C1 segment of cervical spinal cord (tissue), 14 donors: Measurements from ENCODE around the gene PLCL2.

Experiments used
- DNase-seq, 14 donors: peaks; one replicate each; lab custom pipeline; 2025; lab: John Stamatoyannopoulos, UW

Gene PLCL2

DNA sequence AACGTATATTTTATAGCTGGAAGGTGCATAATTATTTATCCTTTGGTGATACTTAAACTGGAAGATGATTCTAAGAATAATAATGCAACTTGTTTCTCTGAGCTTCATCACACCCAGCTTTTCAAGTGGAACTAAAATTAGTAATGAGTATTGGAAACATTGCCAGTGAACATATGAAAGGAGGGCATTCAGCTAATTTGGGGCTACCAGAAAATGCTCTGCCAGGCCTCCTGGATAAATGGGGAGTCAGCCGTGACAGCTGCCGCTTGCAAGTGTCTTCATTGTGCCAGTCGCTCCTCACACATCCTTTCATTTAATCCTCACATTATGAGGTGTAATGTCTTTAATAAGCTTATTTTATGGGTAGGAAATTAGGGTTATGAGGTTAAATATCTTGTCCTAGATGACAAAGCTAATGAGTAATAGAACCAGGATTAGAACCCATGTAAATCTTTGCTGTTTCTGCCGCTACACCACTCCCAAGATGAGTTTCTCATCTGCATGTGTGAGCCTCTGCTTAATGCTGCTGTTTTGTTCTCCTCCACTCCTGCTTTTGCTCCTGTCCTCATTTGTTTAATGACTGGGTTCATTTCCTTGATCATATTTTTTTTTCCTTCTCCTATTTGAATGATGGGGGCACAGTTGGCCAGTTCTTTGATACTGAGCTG lies 155.7 kb downstream of the PLCL2 start:
- DNase-seq: peak in 1 of 14 donors; percentile 92

DNA sequence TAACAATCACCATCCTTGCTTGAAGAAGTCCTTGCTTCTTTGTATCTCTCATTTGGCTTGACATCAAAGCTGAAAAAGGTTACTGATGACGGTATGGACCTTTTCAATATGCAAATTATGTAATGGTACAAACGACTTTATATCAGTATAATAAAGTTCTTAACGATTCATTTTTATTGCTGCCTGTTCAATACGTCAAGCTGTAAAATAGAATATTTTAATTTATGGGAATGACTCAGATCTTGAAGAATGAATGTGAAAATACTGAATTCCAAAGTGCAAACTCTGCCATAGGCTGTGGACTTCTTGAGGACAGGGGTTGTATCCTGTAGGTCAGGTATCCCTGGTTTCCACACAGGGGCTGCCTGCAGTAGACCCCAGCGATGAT lies 156.2 kb downstream of the PLCL2 start:
- no peak for DNase-seq

DNA sequence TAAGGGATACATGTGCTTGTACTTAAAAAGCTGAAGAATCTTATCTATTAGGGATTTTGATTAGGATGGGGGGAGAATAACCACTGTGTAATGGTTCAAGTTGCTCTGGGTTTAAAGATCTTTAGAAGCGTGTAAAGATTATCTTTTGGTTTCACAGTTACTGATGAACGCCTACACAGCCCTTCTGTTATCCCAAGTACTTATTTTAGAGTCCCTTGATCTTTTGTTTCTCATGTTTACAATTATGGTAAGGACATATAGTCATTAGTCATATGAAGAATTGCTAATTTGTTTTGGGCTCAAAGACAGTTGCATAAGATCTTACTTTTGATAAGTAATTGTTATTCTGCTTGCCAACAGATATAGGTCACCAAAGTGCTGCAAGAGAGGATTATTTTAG lies 160.1 kb downstream of the PLCL2 start:
- DNase-seq: no peak

DNA sequence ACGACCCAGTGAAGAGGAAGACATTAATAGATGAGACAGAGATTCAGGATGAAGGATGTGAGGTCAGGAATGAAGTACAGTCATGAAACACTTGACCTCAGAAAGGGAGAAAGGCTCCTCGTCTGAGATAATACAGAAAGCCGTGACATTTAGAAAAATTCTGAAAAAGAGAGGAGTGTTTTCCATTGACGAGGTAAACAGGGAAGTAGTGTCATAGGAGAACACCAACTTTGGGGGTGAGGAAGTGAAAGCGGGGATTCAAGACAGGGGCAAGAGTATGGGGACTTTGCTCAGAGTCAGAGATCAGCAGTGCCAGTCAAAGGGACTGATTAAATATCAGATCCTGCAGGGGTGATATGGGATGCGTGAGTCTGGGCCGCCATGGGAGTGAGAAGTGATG lies 160.9 kb downstream of the PLCL2 start:
- no peak for DNase-seq

DNA sequence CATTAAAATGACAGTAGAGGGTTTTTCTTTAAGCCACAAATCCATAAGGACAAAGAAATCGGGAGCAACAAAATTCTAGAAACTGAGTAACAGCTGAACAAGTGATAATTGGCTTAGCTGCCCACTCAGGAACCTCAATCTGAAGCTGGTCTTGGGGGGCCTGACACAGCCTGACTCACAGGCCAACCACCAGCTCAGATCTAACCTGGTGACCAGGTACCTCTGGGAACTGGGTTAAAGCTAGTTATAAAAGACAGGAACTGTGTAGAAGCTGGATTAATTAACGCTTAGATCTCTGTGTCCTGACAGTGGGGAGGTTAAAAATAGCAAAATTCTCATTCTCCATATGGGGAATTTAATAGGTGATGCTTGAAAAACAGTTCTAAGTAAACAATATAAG lies 161.9 kb downstream of the PLCL2 start:
- no peak for DNase-seq

DNA sequence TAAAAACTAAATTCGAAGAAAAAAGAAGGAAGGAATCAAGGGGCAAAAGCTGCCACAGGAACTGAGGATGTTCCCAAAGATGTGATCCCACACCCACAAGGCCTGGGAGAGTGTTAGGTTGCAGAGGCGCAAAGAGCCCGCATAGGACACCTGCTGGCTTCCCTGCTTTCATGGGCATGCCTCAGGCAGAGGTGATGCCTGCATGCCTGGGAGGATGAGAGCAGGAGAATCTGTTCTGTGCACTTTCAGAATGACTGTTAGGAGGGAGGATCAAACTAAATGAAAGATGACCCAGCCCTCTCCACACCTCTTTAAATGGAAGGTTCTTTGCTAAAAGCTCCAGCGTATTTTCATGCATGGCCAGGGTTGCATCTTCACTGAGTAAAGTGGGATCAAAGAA lies 162.4 kb downstream of the PLCL2 start:
- no peak for DNase-seq

DNA sequence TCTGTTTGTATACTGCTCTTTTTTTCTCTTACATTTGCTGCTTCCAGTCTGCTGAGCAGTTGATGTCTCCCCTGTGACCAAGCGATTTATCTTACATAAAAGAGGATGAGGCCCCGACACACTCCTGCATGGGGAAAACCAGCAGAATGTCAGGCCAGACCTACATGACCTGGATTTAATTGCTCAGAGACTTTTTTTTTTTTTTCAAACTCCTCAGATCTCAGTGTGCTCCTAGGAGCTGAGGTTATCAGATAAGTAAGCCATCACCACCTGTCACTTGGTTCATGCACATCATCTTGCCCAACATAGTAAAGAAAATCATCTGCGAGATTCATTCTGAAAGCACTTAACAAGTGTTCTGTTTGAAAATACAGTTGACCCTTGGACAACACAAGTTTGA lies 163.1 kb downstream of the PLCL2 start:
- no peak for DNase-seq

DNA sequence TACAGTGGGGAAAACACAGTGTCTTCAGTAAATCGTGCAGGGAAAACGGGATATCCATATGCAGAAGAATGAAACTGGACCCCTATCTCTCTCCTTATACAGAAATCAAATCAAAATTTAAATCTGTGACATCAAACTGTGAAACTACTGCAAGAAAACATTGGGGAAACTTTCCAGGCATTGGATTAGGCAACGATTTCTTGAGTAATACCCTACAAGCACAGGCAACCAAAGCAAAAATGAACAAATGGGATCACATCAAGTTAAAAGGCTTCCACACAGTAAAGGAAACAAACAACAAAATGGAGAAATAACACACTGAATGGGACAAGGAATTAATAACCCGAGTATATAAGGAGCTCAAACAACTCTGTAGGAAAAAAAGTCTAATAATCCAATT lies 165.3 kb downstream of the PLCL2 start:
- DNase-seq: no peak

DNA sequence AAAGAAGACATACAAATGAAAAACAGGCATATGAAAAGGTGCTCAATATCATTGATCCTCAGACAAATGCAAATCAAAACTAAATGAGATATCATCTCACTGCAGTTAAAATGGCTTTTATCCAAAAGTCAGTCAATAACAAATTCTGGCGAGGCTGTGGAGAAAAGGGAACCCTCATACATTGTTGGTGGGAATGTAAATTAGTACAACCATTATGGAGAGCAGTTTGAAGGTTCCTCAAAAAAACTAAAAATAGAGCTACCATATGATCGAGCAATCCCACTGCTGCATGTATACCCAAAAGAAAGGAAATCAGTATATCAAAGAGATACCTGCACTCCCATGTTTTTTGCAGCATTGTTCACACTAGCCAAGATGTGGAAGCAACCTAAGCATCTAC lies 165.8 kb downstream of the PLCL2 start:
- no peak for DNase-seq

DNA sequence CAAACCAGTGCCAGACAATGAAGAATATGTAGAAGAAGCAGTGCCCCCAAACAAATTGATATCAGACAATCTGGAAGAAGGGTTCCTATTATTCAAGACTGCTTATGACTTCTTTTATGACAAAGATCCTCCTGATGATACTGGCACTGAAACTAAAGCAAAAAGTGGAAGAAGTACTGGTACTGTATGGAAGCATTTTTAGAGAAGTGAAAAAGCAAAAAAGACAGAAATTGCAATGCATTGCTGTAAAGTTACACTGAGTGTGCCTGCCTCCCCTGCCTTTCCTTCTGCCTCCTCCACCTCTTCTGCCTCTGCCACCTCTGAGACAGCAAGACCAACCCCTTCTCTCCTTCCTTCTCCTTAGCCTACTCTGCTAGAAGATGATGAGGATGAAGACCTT lies 167.6 kb downstream of the PLCL2 start:
- no peak for DNase-seq

DNA sequence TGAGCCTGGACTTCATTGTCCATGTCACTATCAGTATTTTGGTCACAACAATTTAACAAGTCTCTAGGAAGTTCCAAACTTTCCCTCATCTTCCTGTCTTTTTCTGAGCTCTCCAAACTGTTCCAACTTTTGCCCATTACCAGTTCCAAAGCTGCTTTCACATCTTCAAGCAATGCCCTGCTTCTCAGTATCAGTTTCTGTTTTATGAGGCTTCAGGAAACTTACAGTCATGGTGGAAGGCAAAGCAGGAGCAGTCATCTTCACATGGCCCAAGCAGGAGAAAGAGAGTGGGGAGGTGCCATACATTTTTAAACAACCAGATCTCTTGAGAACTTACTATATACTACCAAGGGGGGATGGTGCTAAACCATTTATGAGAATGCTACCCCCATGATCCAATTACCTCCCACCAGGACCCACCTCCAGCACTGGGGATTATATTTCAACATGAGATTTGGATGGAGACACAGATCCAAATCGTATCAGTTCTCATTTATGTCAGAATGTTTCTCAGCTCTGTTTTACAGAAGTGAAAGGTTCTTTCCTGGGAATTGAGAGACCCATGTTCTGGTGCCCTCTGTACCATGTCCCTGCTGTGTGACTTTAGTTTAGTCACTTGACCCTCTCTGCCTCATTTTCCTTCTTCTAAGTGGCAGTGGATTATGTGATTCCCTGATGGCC lies 169.7 kb downstream of the PLCL2 start:
- DNase-seq: no peak

DNA sequence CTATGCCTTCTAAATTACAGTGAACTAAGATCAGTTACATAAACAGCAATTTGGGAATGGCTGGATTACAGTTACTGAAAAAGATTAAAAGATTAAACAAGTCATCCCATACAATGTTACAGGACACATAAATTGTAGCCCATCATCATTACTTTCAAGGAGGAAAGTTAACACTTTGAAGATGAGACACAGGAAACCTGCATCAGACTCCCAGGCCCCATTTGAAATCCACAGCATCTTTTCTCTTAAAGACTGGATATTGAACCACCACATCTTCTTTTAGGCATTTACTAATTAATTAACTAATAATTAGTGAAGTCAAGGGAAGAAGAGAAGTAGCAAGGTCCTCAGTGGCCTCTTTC lies 170.2 kb downstream of the PLCL2 start:
- DNase-seq: no peak

DNA sequence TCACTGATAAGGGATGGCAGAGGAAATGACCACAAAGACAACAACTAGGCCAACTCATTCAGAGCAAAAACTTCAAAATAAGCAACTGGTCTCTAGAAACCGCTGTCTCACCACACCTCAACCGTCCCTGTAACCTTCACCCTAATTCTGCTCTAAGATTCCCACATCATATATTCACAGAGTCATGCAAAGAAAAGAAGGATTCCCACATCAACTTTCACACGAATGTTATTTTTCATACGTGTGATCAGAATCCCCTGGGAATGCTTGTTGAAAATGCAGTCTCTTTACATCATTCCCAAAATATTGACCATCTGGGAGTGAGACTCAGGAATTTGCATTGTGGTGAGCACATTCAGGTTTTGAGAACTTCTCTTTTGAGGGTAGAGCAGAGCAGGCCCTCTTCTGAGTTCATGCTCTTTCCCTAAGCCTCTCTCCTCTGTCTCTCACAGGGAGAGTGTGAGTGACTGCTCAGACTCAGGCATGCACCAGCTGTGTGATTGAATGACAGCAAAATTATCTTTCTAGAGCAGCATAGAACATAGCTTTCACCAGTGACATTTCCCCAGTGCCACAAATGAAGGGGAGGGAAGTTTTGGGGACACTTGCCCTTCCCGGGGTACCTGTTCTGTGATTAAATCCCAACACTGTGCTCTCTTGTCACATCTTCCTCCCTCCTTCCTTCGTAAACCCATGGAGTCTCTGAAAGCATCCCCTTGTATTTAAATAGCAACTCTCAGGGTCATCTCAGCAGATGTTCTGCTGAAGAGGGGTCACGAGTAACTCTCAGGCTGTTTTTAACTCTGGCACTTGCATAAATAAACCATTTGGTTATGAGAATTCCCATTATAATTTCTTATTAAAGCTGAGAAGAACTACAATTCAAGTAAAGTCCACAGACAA lies 170.9 kb downstream of the PLCL2 start:
- DNase-seq: no peak

DNA sequence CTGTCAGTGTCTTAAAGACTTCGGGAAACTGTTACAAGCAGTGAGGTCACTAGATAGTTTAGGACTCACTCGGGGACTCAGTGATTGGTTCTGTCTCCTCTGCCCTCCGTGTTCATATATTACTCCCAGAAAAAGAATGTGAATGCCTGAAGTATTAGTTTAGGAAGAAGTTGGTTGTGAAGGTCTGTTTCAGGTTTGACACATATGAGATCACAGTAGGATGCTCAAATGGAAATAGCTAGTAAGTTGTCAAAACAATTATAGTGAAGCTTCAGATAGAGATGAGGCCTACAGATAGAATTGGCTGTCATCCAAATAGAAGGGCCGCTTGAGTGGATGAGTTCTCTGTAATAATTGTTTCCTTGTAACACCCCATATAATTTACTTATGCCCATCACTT lies 172.6 kb downstream of the PLCL2 start:
- DNase-seq: peak in 1 of 14 donors; percentile 57

DNA sequence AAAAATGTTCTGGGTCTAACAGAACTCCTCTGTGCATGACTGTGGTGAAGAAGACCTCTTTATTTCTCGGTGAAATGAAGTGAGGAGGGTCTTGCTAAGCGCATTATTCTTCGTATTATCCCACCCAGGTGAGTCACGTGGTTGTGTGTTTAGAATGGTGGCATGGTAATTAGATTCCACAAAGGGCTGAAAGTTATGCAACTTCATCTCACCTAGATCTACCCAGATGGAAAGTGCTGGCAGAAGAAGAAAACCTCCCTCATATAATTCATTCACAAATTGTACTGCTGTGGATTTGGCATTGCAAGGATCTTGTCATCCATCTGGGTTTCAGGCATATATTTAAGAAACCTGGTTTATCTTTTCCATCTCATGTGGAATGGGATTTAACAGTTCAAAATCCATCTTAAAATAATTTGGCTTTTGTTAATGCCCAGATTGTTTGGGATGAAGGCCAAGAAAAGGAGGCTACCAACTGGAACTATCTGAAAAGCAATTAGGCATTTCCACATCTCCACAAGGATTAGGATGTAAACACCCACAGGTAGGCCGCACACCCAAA lies 175.3 kb downstream of the PLCL2 start:
- peak in 1 of 14 donors; percentile 72 for DNase-seq

DNA sequence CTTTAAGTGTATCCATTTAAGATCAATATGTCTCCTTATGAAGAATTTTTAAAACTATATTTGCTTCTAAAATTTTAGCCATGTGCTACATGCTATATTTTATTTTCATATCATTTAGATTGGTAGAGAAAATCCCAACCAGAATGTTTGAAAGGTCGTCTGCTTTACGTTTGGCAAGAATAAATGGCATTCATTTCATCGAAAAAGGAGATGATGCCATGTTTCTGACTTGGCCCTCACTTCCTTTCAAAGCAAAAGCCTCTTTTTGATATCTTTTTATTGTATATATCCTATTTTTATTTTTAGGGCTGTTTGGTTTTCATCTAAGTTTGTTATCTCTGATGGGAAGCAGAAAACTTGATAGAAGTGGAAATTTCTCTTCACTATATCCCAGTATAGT lies 176.2 kb downstream of the PLCL2 start:
- no peak for DNase-seq

DNA sequence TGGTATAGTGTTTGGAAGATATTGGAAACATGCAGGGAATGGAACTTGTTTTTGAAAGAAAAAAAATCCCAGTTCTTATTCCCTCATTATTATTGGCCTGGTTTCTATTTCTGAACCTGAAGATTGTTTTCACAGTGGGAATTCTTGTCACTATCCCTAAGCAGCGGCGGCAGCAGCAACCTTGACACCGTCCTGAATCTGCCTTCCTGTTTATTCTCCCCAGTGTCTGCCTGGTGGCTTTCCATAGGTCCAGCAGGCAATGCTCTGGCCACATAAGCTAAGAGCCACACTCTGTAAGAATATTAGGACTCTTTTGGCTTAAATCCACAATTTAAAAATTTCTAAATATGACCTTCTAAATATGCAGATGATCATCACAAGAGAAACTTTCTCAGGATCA lies 178.0 kb downstream of the PLCL2 start:
- no peak for DNase-seq

DNA sequence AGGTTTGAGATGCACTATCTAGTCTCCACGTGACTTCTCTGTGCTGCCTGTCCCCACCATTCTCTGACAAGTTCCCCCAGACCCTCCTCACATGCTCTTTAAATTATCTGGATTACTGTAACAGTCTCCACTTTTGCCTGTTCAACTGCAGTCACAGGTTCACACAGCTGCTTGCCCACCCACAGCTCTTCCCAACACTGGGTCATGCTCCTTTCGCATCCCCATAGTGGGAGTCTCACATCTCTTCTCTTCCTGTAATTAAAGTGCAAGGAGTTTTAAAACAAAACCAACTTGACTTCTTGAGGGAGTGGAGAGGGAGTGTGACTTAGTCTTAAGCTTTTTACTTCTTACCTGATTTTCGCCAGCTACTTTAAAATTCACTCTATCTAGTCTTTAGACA lies 178.8 kb downstream of the PLCL2 start:
- DNase-seq: no peak

DNA sequence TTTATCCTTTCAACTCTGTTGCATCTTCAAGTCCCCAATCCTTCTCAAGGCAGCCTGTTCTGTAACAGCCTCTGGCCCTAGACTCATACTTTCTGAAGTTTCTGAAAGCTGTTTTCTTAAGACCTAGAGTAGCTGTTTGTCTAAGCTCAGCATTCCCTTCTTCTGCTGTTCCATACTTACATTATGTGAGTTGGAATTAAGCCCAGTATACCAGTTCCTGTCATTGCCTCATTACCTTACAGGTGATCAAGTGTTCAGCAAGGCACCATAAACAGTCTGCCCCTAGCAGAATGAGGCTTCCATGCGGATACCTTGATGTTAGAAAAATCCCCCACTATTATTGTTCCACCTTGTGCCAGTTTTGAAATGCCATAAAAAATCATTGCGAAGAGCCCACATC lies 180.6 kb downstream of the PLCL2 start:
- no peak for DNase-seq

DNA sequence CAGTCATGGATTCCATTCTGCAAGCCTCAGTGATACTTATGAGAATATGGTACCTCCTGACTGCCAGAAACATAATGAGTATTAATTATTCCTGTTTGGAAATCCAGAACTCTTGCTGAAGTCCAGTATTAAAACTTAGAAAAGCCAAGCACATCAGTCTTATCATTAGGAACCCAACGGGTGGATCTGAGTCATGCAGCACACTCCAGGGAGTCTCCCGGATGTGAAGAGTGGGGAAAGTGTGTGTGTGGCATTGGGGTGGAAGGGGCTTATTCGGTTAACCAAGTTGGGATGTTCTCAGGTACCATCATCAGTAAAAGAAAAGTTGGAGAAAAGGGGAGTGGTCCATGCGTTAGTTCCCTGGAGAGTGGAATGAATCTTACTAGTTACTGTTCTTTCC lies 181.1 kb downstream of the PLCL2 start:
- no peak for DNase-seq

DNA sequence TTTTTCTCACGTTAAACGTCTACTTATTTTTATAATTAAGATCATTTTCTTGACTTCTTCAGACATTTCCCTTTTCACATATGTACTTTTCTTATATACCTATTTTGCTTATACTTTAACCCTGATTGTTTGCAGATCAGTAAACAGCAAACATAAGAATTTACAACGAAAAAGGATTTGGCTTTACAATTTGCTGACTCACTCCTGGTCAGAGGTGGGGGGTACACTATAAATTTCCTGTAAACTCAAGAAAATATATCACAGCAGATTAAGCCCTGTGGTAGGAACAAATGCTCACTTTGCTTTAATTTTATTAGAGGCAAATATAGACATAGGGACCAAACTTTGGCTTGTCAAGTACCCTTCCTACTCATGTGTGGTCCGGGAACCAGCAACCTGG lies 185.0 kb downstream of the PLCL2 start:
- DNase-seq: no peak

DNA sequence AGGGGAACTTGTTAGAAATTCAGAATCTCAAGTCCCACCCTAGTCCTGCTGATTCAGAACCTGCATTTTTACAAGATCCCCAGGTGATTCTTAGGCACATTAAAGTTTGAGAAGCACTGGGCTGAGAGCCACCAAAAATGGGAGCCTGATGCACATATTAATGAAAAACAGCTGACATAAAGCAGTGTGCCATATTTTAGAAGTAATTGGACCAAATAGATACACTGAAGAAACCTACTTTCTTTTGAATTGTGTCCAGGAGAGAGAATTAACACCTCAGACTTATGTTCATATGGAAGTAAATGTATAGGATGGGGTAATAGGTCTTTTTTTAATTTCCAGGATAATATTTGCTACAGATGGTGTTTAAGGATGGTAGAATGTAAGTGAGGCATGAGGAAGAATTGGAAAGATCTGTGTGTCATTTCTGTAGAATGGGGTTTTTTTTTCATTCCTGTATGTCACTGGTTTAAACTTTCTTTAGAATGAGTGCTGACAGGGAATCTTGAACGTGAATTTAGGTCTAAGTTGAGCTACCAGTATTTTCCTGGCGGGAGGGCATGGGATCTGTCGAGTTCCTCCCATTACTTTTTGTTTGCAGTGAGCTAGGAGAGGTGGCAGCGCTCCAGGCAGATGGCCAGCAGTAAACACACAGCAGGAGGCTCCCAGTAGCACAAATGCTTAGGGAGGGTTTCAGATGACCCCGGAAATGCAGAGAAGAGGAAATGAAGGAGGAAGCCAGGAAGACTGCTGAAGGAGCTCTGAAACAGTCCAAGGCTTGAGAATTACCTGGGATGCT lies 185.6 kb downstream of the PLCL2 start:
- peak in 3 of 14 donors; percentile 9 to 47 (median 12) for DNase-seq
